ENCODE measurements around the gene SASH1. TPM values are rescaled to one million over a fixed set of nuclear protein-coding genes. Genes with fewer than 3 reads are reported as not detected.

The SASH1 gene
- total RNA-seq, 1 experiment from 2014 or later: 33.2 TPM

DNA sequence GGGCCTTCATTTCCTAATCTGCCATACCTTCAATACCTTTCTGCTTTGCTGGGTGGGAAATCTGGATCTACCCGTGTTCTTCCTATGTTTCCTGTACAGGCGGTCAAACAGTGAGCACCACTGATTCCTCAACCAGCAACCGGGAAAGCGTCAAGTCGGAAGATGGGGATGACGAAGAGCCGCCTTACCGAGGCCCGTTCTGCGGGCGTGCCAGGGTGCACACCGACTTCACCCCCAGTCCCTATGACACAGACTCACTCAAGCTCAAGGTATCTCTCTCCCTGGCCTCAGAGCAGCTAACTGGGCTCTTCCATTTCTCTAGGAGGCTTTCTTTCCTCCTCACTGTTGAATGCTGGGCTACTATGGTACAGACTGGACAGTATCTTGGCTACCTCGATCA is 190.1 kb downstream of the SASH1 start:
- Histone ChIP-seq H4K5ac (ENCODE audit: insufficient read length, low read depth, low read length) (no peak overlapping the region), H4K20me1 (ENCODE audit: control insufficient read depth, insufficient read depth, insufficient read length) (peaks cover 1% of the 10 kb centered on the region), H3K23ac (ENCODE audit: insufficient read length, low read depth, low read length) (no peak overlapping the region), H3K27me3 (ENCODE audit: insufficient read depth, low read length) (no peaks in the 10 kb centered on the region), H2BK15ac (ENCODE audit: low read depth, low read length) (no peak overlapping the region), H3K9me3 (ENCODE audit: control insufficient read depth, low read depth, low read length) (no peaks in the 10 kb centered on the region), H2BK12ac (ENCODE audit: insufficient read length, low read depth, low read length) (no peak overlapping the region), H4K91ac (ENCODE audit: insufficient read length, low read depth, low read length) (no peak overlapping the region), H3K23me2 (ENCODE audit: insufficient read length, low read depth, low read length, poor library complexity, severe bottlenecking) (no peaks in the 10 kb centered on the region), H3K4me1 (ENCODE audit: insufficient read depth, low read length) (no peaks in the 10 kb centered on the region; the same call in 1 of the 2 replicates), H3K79me2 (ENCODE audit: insufficient read depth, low read length) (no peaks in the 10 kb centered on the region), H4K8ac (replicated peaks; ENCODE audit: insufficient read length, low read depth, low read length) (no peak overlapping the region), H2BK120ac (ENCODE audit: low read depth, low read length, poor library complexity, severe bottlenecking) (no peak overlapping the region), H3K27ac (ENCODE audit: insufficient read length, low read depth, low read length) (no peak overlapping the region), H2BK5ac (ENCODE audit: insufficient read length, low read length) (no peak overlapping the region), H3K79me1 (ENCODE audit: insufficient read depth, low read depth, low read length, poor library complexity, severe bottlenecking) (no peaks in the 10 kb centered on the region), H3T11ph (ENCODE audit: low read length) (no peak overlapping the region), H2AK5ac (ENCODE audit: insufficient read length, low read length) (no peak overlapping the region), H2AFZ (ENCODE audit: low read length) (no peak overlapping the region), H3K4me2 (ENCODE audit: insufficient read depth, insufficient read length, low read length) (no peak overlapping the region), H3K4ac (ENCODE audit: low read depth, low read length) (no peak overlapping the region), H2BK20ac (ENCODE audit: low read depth, low read length, poor library complexity, severe bottlenecking) (no peak overlapping the region), H3K56ac (ENCODE audit: insufficient read length, low read depth, low read length) (no peak overlapping the region), H3K14ac (ENCODE audit: insufficient read depth, low read length) (no peak overlapping the region), H3K9ac (ENCODE audit: extremely low read depth, insufficient read length, low read length) (no peak overlapping the region), H3K18ac (ENCODE audit: insufficient read length, low read depth, low read length) (no peak overlapping the region)
- TF ChIP-seq, protein P1, sequence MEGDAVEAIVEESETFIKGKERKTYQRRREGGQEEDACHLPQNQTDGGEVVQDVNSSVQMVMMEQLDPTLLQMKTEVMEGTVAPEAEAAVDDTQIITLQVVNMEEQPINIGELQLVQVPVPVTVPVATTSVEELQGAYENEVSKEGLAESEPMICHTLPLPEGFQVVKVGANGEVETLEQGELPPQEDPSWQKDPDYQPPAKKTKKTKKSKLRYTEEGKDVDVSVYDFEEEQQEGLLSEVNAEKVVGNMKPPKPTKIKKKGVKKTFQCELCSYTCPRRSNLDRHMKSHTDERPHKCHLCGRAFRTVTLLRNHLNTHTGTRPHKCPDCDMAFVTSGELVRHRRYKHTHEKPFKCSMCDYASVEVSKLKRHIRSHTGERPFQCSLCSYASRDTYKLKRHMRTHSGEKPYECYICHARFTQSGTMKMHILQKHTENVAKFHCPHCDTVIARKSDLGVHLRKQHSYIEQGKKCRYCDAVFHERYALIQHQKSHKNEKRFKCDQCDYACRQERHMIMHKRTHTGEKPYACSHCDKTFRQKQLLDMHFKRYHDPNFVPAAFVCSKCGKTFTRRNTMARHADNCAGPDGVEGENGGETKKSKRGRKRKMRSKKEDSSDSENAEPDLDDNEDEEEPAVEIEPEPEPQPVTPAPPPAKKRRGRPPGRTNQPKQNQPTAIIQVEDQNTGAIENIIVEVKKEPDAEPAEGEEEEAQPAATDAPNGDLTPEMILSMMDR (conservative IDR thresholded peaks at IDR 0.05): no peak
- peaks cover 14 to 15% of the 10 kb centered on the region in 2 experiments for H3K4me1 Mint-ChIP-seq
- no CpG with 5 or more reads among the region's 13 CpGs for WGBS (ENCODE audit: extremely low coverage, insufficient read length, low lambda C conversion rate)
- DNase-seq: no peak
- no peak overlapping the region for H3K4me3 Mint-ChIP-seq
- H3K9me3 Mint-ChIP-seq: 0 out of 5 replicates have a peak, but pooled peaks cover 0 to 2% of the 10 kb centered on the region in 2 experiments
- H3K36me3 Mint-ChIP-seq (ENCODE audit: insufficient read depth in 1 of 3, low read depth in 3 of 3): peaks cover 43 to 73% (median 73%) of the 10 kb centered on the region in 3 experiments
- no peaks in the 10 kb centered on the region for H3K27me3 Mint-ChIP-seq (ENCODE audit: low read depth)
- peak overlapping the region in 1 of 3 experiments; percentile 37; a peak in 3 of 7 replicates for H3K27ac Mint-ChIP-seq
